HCT116 (cell line): ENCODE results near the gene LRRN3.

Experiments used
- CEBPB ChIP-seq: IDR thresholded peaks from 2 replicates; pipeline ENCODE4 v1.6.1; 2012; ENCODE audit warnings: low read depth
- CTCF ChIP-seq, 3 experiments: fragments of 200-600 bp in 1 of 3; sonication (generic) in 1 of 3; IDR thresholded peaks in 2 of 3; conservative IDR thresholded peaks in 1 of 3; 2 replicates each; pipeline ENCODE4 v1.5.1; 2012 to 2017; ENCODE audit warnings: low read depth in 2 of 3, low read length in 2 of 3, antibody characterized with exemption in 1 of 3, borderline replicate concordance in 1 of 3, control low read depth in 1 of 3, mild to moderate bottlenecking in 1 of 3, mixed read lengths in 1 of 3, mixed run types in 1 of 3, moderate library complexity in 1 of 3; ENCODE audit not compliant: insufficient read depth in 1 of 3
- EZH2 ChIP-seq: fragments of 200-600 bp; sonication (generic); IDR thresholded peaks from 2 replicates; pipeline ENCODE4 v1.6.1; 2017; ENCODE audit warnings: antibody characterized with exemption, mixed run types
- POLR2A ChIP-seq: IDR thresholded peaks from 2 replicates; pipeline ENCODE4 v1.7.0; 2011; ENCODE audit warnings: borderline replicate concordance; ENCODE audit not compliant: insufficient read depth, insufficient read length; ENCODE audit errors: extremely low read depth
- RAD21 ChIP-seq: IDR thresholded peaks from 2 replicates; pipeline ENCODE4 v1.6.1; 2012; ENCODE audit warnings: low read depth, mild to moderate bottlenecking
- REST ChIP-seq: IDR thresholded peaks from 2 replicates; pipeline ENCODE4 v1.6.1; 2012; ENCODE audit warnings: low read depth
- ZFX ChIP-seq: fragments of 450-650 bp; IDR thresholded peaks from 2 replicates; pipeline ENCODE4 v1.6.1; 2017

GRCh38 chr7:111080495-111081105 lies 10.3 kb upstream of the LRRN3 start:
- TF ChIP-seq EZH2 (no peak), CTCF (IDR thresholded peaks at IDR 0.05 in 2 of 3, conservative IDR thresholded peaks at IDR 0.05 in 1 of 3; ENCODE audit: borderline replicate concordance in 1 of 3, insufficient read depth in 1 of 3, low read depth in 2 of 3, low read length in 2 of 3) (no peak), CEBPB (no peak), POLR2A (no peak), RAD21 (no peak), REST (no peak), ZFX (no peak)
